HL-60 (cell line): Measurements from ENCODE around the gene MAX.

Experiments
- CTCF ChIP-seq: IDR thresholded peaks from one replicate; pipeline ENCODE4 v1.5.1; 2011; ENCODE audit warnings: low read length, control low read depth, inconsistent platforms; ENCODE audit not compliant: insufficient read depth
- POLR2AphosphoS5 ChIP-seq: IDR thresholded peaks from 2 replicates; pipeline ENCODE4 v1.6.1; 2012; ENCODE audit warnings: low read depth

DNA sequence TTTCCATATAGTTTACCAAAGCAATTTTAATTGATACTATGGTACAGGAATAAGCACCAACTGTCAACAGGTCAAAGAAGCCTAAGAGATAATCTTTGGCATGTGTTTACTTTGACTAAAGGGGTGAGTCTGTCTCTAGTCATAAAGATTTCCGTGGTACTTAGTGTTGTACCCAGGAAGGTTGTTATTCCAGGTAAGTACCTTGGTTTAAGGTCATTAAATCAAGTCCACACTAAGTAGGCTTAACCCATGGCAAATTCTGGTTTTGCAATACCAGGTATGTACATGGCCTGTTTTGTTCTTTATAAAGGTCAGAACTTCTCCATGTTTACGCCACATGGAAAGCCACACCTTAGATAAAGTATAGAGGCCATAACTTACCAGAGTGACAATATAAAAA is 10.0 kb downstream of the MAX start:
- TF ChIP-seq POLR2AphosphoS5 (no peak), CTCF (no peak)
